Ishikawa (cell line): Measurements from ENCODE around the gene PLAA.

Experiments
- CEBPB ChIP-seq: IDR thresholded peaks from 2 replicates; pipeline ENCODE4 v1.6.1; 2012
- CREB1 ChIP-seq: IDR thresholded peaks from 2 replicates; pipeline ENCODE4 v1.6.1; 2012; ENCODE audit warnings: low read depth
- EGR1 ChIP-seq: IDR thresholded peaks from 2 replicates; pipeline ENCODE4 v1.6.1; 2012
- EP300 ChIP-seq: IDR thresholded peaks from 2 replicates; pipeline ENCODE4 v1.6.1; 2012; ENCODE audit warnings: borderline replicate concordance
- FOXM1 ChIP-seq: IDR thresholded peaks from 2 replicates; pipeline ENCODE4 v1.6.1; 2012; ENCODE audit warnings: low read depth, borderline replicate concordance
- MAX ChIP-seq: IDR thresholded peaks from 2 replicates; pipeline ENCODE4 v1.6.1; 2012
- NFIC ChIP-seq: IDR thresholded peaks from 2 replicates; pipeline ENCODE4 v1.6.1; 2012
- RAD21 ChIP-seq: IDR thresholded peaks from 2 replicates; pipeline ENCODE4 v1.6.1; 2012; ENCODE audit warnings: low read depth
- TAF1 ChIP-seq: IDR thresholded peaks from 2 replicates; pipeline ENCODE4 v1.6.1; 2012; ENCODE audit warnings: low read depth, mild to moderate bottlenecking
- TCF12 ChIP-seq: IDR thresholded peaks from 2 replicates; pipeline ENCODE4 v1.6.1; 2012; ENCODE audit warnings: low read depth
- TEAD4 ChIP-seq: IDR thresholded peaks from 2 replicates; pipeline ENCODE4 v1.6.1; 2012
- YY1 ChIP-seq: IDR thresholded peaks from 2 replicates; pipeline ENCODE4 v1.6.1; 2012; ENCODE audit warnings: low read depth
- ZBTB7A ChIP-seq: IDR thresholded peaks from 2 replicates; pipeline ENCODE4 v1.6.1; 2012; ENCODE audit warnings: low read depth
- TF ChIP-seq, protein P1 (sequence below): IDR thresholded peaks from 2 replicates; pipeline ENCODE4 v1.6.1; 2012
- TF ChIP-seq, protein P2 (sequence below): IDR thresholded peaks from 2 replicates; pipeline ENCODE4 v1.6.1; 2012; ENCODE audit warnings: low read depth, mild to moderate bottlenecking

PLAA gene

DNA sequence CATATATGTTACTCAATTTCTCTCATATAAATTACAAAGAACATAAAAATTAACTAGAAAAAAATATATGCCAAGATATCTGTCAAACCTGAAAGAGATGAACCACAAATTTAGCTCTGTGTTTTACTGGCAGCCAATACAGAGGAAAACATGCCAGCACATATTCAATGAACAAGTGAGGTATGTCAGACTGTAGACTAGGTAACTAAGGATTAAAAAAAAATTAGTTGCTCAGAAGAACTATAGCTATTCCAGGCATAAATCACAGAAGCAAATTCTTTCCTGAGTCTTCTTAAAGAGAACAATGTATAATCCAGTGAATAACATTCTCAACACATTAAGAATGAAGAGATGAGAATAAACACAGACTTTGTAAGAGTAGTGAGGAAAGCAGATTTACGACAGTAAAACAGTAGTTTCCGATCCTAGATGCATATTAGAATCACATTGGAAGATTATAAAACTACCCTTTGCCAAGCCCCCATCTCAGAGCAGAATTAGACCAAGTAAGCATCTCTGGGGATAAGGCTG is 33.8 kb downstream of the PLAA start:
- no peak for TF ChIP-seq TEAD4
- TF ChIP-seq TCF12: no peak
- TF ChIP-seq NFIC: no peak
- no peak for TF ChIP-seq CEBPB
- no peak for TF ChIP-seq CREB1
- TF ChIP-seq FOXM1: no peak
- TF ChIP-seq EGR1: no peak
- TF ChIP-seq, protein P1, sequence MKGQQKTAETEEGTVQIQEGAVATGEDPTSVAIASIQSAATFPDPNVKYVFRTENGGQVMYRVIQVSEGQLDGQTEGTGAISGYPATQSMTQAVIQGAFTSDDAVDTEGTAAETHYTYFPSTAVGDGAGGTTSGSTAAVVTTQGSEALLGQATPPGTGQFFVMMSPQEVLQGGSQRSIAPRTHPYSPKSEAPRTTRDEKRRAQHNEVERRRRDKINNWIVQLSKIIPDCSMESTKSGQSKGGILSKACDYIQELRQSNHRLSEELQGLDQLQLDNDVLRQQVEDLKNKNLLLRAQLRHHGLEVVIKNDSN: no peak

DNA sequence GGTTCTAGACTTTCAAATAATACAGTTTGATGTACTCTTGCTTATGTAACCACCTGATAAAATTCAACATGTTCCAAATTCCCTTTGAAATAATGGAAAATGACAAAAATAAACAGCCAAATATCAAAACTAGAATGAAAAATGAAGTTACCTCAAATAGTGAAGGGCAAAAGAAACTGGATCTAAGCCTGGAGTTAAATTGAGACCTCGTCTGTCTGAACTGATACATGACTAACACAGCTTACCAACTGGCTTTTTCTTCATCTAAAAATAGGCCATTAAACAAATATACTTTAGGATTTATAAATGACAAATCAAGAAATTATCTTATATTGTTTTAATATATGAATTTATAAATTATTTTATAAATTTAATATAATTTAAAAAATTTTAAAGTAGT is 42.4 kb downstream of the PLAA start:
- TF ChIP-seq NFIC (no peak), YY1 (no peak), TEAD4 (no peak)
- TF ChIP-seq, protein P1: no peak

DNA sequence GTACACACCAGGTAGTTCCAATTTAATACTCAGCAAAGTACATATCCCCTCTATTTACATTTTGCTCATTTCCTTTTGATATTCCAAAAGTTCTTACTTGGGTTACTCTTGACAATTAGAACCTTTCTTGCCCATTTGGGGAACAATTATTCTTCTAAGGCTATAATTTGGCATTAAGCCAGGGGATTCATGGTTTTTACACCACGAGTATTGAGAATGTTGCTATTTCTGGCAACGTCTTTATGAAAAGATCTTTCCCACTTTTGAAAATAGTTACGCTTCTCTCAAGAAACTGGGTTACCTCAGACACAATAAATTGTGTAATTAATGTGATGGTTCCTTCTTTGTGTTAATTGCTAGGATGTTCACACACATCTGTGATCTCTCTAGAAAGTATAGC is 43.0 kb downstream of the PLAA start:
- TF ChIP-seq, protein P2, sequence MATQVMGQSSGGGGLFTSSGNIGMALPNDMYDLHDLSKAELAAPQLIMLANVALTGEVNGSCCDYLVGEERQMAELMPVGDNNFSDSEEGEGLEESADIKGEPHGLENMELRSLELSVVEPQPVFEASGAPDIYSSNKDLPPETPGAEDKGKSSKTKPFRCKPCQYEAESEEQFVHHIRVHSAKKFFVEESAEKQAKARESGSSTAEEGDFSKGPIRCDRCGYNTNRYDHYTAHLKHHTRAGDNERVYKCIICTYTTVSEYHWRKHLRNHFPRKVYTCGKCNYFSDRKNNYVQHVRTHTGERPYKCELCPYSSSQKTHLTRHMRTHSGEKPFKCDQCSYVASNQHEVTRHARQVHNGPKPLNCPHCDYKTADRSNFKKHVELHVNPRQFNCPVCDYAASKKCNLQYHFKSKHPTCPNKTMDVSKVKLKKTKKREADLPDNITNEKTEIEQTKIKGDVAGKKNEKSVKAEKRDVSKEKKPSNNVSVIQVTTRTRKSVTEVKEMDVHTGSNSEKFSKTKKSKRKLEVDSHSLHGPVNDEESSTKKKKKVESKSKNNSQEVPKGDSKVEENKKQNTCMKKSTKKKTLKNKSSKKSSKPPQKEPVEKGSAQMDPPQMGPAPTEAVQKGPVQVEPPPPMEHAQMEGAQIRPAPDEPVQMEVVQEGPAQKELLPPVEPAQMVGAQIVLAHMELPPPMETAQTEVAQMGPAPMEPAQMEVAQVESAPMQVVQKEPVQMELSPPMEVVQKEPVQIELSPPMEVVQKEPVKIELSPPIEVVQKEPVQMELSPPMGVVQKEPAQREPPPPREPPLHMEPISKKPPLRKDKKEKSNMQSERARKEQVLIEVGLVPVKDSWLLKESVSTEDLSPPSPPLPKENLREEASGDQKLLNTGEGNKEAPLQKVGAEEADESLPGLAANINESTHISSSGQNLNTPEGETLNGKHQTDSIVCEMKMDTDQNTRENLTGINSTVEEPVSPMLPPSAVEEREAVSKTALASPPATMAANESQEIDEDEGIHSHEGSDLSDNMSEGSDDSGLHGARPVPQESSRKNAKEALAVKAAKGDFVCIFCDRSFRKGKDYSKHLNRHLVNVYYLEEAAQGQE: no peak
- TF ChIP-seq TEAD4 (no peak), FOXM1 (no peak), CEBPB (no peak), TCF12 (no peak)

DNA sequence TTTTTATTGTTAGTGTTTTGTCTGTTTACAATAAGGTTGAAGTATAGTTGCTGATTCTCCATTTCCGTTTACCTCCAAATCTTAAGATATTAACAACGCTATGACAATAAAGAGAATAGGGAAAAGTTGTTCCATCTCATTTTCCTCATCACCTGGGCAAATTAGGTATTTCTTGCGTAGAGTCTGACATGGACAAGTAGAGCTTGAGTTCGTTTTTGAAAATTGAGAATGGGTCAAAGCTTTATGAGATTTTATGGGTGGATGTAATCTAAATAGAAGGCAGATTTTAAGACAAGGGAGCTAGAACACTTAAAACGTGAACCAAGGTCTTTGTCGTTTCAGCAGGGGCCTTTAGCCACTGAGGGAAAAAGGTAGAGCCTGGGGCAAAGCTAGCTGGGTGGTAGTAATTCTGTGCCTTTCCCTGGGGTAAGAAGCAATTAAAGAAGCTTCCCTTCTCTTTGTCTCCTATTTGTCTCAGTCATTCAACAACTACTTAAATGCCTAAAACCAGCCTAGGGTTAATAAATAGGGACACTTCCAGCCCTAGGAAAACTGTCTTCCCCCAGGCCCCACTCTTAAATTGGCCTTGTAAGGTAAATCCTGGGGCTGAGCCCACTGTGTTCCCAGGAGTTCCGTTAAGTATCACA is 53.9 kb downstream of the PLAA start:
- no peak for TF ChIP-seq EGR1
- TF ChIP-seq CEBPB: no peak
- TF ChIP-seq TCF12: no peak
- no peak for TF ChIP-seq ZBTB7A
- TF ChIP-seq MAX: no peak
- TF ChIP-seq, protein P2: no peak
- TF ChIP-seq TAF1: no peak
- TF ChIP-seq EP300: no peak
- no peak for TF ChIP-seq TEAD4
- TF ChIP-seq RAD21: no peak

DNA sequence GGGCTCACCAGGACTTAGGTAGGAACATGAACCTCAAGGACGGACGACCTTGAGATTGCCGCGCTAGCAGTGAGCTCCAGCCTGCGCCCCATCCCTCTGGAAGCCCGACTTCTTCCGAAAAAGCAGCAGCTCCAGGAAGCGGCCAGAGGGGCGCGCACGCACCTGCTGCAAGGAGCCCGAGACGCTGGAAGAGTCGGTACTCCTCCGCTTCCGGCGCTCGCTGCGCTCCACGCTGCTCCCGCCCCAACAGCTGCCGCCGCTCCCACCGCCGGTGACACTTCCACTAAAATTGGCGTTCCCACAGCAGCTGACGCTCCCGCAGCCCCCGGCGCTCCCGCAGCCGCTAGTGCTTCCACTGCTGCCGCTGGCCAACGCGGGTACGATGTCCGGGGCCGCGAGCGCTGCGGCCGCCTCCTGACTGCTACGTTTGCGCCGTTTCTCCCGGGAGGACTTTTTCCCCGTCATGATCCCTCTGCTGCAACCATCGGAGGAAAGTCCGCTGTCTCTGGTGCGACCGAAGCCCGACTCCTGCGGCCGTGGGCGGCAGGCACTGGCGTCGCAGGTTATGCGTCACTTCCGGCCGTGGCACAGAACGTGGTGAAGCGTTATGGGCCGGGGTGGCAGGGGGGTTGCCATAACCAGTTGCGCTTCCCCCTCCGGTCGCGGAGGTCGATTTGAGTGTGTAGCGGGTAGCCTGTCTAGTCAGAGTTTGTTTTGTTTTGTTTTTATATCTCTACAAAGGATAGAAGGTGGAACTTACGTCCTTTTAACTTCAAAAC is 54.6 kb downstream of the PLAA start, which contains the start of gene CAAP1:
Gene CAAP1, minus strand, starts transcription at position 552 of the 779 bp plus-strand sequence. Its CDS starts 87 bp downstream, at position 465.
- TF ChIP-seq NFIC (no peak), RAD21 (0 out of 2 replicates have a peak, but pooled peaks have one; percentile 29), CREB1 (peak; percentile 95), TEAD4 (0 out of 2 replicates have a peak, but pooled peaks have one; percentile 15), EP300 (peak; percentile 54; the same call in 1 of the 2 replicates), YY1 (peak; percentile 70; the same call in 1 of the 2 replicates), CEBPB (no peak; the same call in 1 of the 2 replicates), MAX (peak; percentile 89), TAF1 (peak; percentile 75), TCF12 (peak; percentile 66), FOXM1 (no peak; the same call in 1 of the 2 replicates), EGR1 (peak; percentile 97), ZBTB7A (0 out of 2 replicates have a peak, but pooled peaks have one; percentile 25)
- TF ChIP-seq, protein P2: no peak
- TF ChIP-seq, protein P1: no peak; the same call in 1 of the 2 replicates
